Measurements from ENCODE around the gene ENDOV. TPM values are rescaled to one million over a fixed set of nuclear protein-coding genes. Genes with fewer than 3 reads are reported as not detected.
A peak's percentile ranks its signal among the peaks of the same experiment; 100 is the strongest.

Gene ENDOV
- total RNA-seq, 1 donor from 2014 or later, result 36.1 TPM

DNA sequence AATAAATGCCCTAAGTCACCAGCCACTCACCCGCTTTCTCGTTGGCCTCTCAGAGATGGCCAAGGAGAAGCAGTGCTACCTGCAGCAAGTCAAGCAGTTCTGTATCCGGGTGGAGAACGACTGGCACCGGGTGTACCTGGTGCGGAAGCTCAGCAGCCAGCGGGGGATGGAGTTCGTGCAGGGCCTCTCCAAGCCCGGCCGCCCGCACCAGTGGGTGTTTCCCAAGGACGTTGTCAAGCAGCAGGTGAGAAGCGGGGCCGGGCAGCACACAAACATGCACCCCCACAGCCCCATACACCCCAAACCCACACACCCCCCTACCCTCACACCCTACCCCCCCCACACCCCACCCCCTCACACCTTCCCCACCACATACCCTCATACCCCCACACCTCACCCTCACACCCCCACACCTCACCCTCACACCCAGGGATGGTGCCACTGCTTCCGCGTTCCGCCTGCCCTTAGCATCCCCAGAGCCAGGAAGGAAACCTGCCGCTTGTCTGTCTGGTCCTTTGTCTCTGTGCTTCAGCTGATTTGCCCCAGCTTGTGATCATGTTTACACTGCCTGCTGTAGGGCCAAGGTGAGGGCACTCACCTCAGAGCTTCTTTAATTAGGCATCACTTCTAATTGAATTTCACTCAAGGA, 41.9 kb upstream of the ENDOV start:
- Mint-ChIP-seq H3K4me1 (ENCODE audit: low read depth) (no peaks in the 10 kb centered on the region), H3K36me3 (ENCODE audit: insufficient read depth) (peaks cover 26% of the 10 kb centered on the region), H3K4me3 (ENCODE audit: low read depth) (no peak overlapping the region), H3K27ac (no peak overlapping the region), H3K27me3 (no peaks in the 10 kb centered on the region), H3K9me3 (ENCODE audit: low read depth) (no peaks in the 10 kb centered on the region)
- TF ChIP-seq, protein P1, sequence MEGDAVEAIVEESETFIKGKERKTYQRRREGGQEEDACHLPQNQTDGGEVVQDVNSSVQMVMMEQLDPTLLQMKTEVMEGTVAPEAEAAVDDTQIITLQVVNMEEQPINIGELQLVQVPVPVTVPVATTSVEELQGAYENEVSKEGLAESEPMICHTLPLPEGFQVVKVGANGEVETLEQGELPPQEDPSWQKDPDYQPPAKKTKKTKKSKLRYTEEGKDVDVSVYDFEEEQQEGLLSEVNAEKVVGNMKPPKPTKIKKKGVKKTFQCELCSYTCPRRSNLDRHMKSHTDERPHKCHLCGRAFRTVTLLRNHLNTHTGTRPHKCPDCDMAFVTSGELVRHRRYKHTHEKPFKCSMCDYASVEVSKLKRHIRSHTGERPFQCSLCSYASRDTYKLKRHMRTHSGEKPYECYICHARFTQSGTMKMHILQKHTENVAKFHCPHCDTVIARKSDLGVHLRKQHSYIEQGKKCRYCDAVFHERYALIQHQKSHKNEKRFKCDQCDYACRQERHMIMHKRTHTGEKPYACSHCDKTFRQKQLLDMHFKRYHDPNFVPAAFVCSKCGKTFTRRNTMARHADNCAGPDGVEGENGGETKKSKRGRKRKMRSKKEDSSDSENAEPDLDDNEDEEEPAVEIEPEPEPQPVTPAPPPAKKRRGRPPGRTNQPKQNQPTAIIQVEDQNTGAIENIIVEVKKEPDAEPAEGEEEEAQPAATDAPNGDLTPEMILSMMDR (IDR thresholded peaks at IDR 0.05; ENCODE audit: unreplicated experiment), result no peak
- no peak for DNase-seq (ENCODE audit: low spot score, unreplicated experiment)

GRCh38 chr17:80374039-80374731, 40.8 kb upstream of the ENDOV start:
- Mint-ChIP-seq H3K27ac (no peak overlapping the region), H3K4me1 (ENCODE audit: low read depth) (no peaks in the 10 kb centered on the region), H3K36me3 (ENCODE audit: insufficient read depth) (peaks cover 22% of the 10 kb centered on the region), H3K9me3 (ENCODE audit: low read depth) (no peaks in the 10 kb centered on the region), H3K27me3 (no peaks in the 10 kb centered on the region), H3K4me3 (ENCODE audit: low read depth) (no peak overlapping the region)
- TF ChIP-seq, protein P1 (IDR thresholded peaks at IDR 0.05; ENCODE audit: unreplicated experiment), result no peak
- DNase-seq (ENCODE audit: low spot score, unreplicated experiment), result no peak

GRCh38 chr17:80374732-80375585, 40.0 kb upstream of the ENDOV start:
- Mint-ChIP-seq H3K27ac (no peak overlapping the region), H3K4me3 (ENCODE audit: low read depth) (no peak overlapping the region), H3K4me1 (ENCODE audit: low read depth) (no peaks in the 10 kb centered on the region), H3K9me3 (ENCODE audit: low read depth) (no peaks in the 10 kb centered on the region), H3K36me3 (ENCODE audit: insufficient read depth) (peaks cover 20% of the 10 kb centered on the region), H3K27me3 (no peaks in the 10 kb centered on the region)
- no peak for DNase-seq (ENCODE audit: low spot score, unreplicated experiment)
- TF ChIP-seq, protein P1 (IDR thresholded peaks at IDR 0.05; ENCODE audit: unreplicated experiment), result no peak

DNA sequence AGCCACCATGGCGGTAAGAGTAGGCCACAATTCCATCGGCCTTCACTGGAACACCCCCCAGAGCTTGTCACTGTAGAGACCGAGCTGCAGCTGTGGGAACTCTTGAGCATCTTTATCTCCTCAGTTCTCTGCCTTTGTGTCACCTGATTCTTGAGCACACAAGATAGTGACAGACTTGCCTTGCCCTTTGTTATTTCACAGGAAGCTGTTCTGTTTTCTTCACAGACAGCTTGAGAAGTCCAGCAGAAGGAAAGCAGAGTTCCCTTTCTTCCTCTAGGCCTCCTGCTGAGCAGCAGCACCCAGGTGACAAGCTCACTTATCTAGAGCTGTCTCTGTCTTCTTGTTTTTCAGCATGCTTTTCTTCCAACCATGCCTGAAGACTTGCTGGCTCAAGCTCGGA, 38.4 kb upstream of the ENDOV start:
- H3K36me3 Mint-ChIP-seq (ENCODE audit: insufficient read depth), result peaks cover 22% of the 10 kb centered on the region
- H3K4me3 Mint-ChIP-seq (ENCODE audit: low read depth), result no peak overlapping the region
- no peaks in the 10 kb centered on the region for H3K27me3 Mint-ChIP-seq
- H3K4me1 Mint-ChIP-seq (ENCODE audit: low read depth), result no peaks in the 10 kb centered on the region
- DNase-seq (ENCODE audit: low spot score, unreplicated experiment), result no peak
- peak overlapping the region; percentile 13 for H3K27ac Mint-ChIP-seq
- no peaks in the 10 kb centered on the region for H3K9me3 Mint-ChIP-seq (ENCODE audit: low read depth)
- TF ChIP-seq, protein P1 (IDR thresholded peaks at IDR 0.05; ENCODE audit: unreplicated experiment), result no peak

DNA sequence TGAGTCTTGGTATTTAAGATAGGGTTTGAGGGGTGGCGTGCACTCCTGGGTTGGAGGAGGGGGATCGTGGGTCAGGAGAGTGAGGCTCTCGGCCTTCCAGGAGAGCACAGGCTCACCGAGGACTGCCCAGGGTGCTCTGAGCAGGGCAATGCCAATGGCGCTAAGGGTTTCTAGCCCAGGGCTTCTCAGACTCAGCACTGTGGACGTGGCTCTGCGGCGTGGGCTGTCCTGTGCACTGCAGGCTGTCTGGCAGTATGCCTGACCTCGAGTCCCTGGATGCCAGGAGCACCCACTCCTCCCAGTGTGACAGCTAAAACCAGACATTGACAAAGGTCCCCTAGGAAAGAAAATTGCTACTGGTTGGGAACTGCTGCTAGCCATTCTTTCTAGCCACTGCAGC, 37.2 kb upstream of the ENDOV start:
- DNase-seq (ENCODE audit: low spot score, unreplicated experiment), result no peak
- Mint-ChIP-seq H3K27ac (no peak overlapping the region), H3K4me3 (ENCODE audit: low read depth) (no peak overlapping the region), H3K4me1 (ENCODE audit: low read depth) (no peaks in the 10 kb centered on the region), H3K27me3 (no peaks in the 10 kb centered on the region), H3K9me3 (ENCODE audit: low read depth) (no peaks in the 10 kb centered on the region), H3K36me3 (ENCODE audit: insufficient read depth) (peaks cover 20% of the 10 kb centered on the region)
- TF ChIP-seq, protein P1 (IDR thresholded peaks at IDR 0.05; ENCODE audit: unreplicated experiment), result no peak
